GM18502 (cell line): ENCODE results near the gene OR1A1.
"Not testable (repeated sequence)": the region's sequence is repeated elsewhere in the genome, so short reads cannot be mapped to it uniquely, and the experiment has no call there.

Experiments
- ATAC-seq: cut with Tn5 transposase; IDR thresholded peaks from one replicate; pipeline ENCODE4 v1.9.1; 2021; ENCODE audit warnings: mild to moderate bottlenecking; ENCODE audit not compliant: unreplicated experiment, poor library complexity

Gene OR1A1

GRCh38 chr17:3207367-3207766, at the start of gene OR1A1:
Gene OR1A1, plus strand, starts transcription at chr17:3207667. Its CDS starts 7,954 bp downstream, at chr17:3215621.
- ATAC-seq: no peak

- no peak for ATAC-seq
These were observed 39.9 kb upstream of the OR1A1 start for GRCh38 chr17:3167574-3167973.

- no peak for ATAC-seq
These were observed 17.5 kb upstream of the OR1A1 start for GRCh38 chr17:3189961-3190360.

GRCh38 chr17:3197219-3197618, 10.2 kb upstream of the OR1A1 start, which contains the start of gene OR1A2:
Gene OR1A2, plus strand, starts transcription at chr17:3197519. Its CDS starts 0 bp downstream, at chr17:3197519.
- ATAC-seq: no peak

- no peak for ATAC-seq
These were observed 1.0 kb downstream of the OR1A1 start for GRCh38 chr17:3208484-3208883.

- no peak for ATAC-seq
These were observed 5.5 kb downstream of the OR1A1 start for GRCh38 chr17:3213001-3213400.

- ATAC-seq: no peak
These were observed 6.1 kb downstream of the OR1A1 start for GRCh38 chr17:3213587-3213986.

- ATAC-seq: not testable (repeated sequence)
These were observed 12.5 kb downstream of the OR1A1 start for GRCh38 chr17:3219978-3220377.

GRCh38 chr17:3221850-3222249, 14.4 kb downstream of the OR1A1 start:
- no peak for ATAC-seq

- ATAC-seq: no peak
These were observed 15.0 kb downstream of the OR1A1 start for GRCh38 chr17:3222505-3222904.

- not testable (repeated sequence) for ATAC-seq
These were observed 17.4 kb downstream of the OR1A1 start for GRCh38 chr17:3224721-3225352.

GRCh38 chr17:3232300-3232699, 24.8 kb downstream of the OR1A1 start:
- ATAC-seq: not testable (repeated sequence)

GRCh38 chr17:3238685-3239084, 31.2 kb downstream of the OR1A1 start:
- ATAC-seq: not testable (repeated sequence)

- not testable (repeated sequence) for ATAC-seq
These were observed 33.6 kb downstream of the OR1A1 start for GRCh38 chr17:3241044-3241443.

- ATAC-seq: not testable (repeated sequence)
These were observed 37.4 kb downstream of the OR1A1 start for GRCh38 chr17:3244841-3245240.

GRCh38 chr17:3249013-3249412, 41.5 kb downstream of the OR1A1 start:
- ATAC-seq: not testable (repeated sequence)

GRCh38 chr17:3256575-3256974, 49.1 kb downstream of the OR1A1 start:
- ATAC-seq: no peak

- no peak for ATAC-seq
These were observed 52.7 kb downstream of the OR1A1 start for GRCh38 chr17:3260163-3260562.

- no peak for ATAC-seq
These were observed 53.1 kb downstream of the OR1A1 start for GRCh38 chr17:3260600-3260999.
